Esophagus squamous epithelium (tissue), 4 donors: ENCODE measurements around the gene EHMT1.

ENCODE experiments used
- CTCF ChIP-seq, 6 experiments: fragments of 450-650 bp in 4 of 6; fragments of 200-600 bp in 2 of 6; sonication (generic) in 2 of 6; IDR thresholded peaks; one replicate each; pipeline ENCODE4 v1.5.1; 2016 to 2019; ENCODE audit warnings: antibody characterized with exemption in 6 of 6, mild to moderate bottlenecking in 4 of 6, moderate library complexity in 4 of 6
- POLR2A ChIP-seq, 4 donors: fragments of 450-650 bp; IDR thresholded peaks; one replicate each; pipeline ENCODE4 v1.6.1; 2017; ENCODE audit warnings: antibody characterized with exemption in 4 of 4, mild to moderate bottlenecking in 4 of 4, moderate library complexity in 3 of 4

GRCh38 chr9:137724818-137725240 is 106.0 kb downstream of the EHMT1 start:
- TF ChIP-seq CTCF (IDR thresholded peaks at IDR 0.05) (no peak), POLR2A (IDR thresholded peaks at IDR 0.05) (no peak)
